Subcutaneous abdominal adipose tissue (tissue), 5 donors: Measurements from ENCODE around the gene WWOX.
A peak's percentile ranks its signal among the peaks of the same experiment; 100 is the strongest.

Experiments
- H3K27ac ChIP-seq: one replicate; pipeline ENCODE4 v1.7.0; 2013; ENCODE audit warnings: low read depth, mild to moderate bottlenecking, inconsistent platforms, low read length, moderate library complexity
- H3K27me3 ChIP-seq, 5 donors: one replicate each; pipeline ENCODE4 v1.7.0; 2013; ENCODE audit warnings: low read length in 5 of 5, inconsistent platforms in 1 of 5; ENCODE audit not compliant: control insufficient read depth in 5 of 5, insufficient read depth in 4 of 5
- H3K36me3 ChIP-seq, 5 donors: one replicate each; pipeline ENCODE4 v1.7.0; 2013; ENCODE audit warnings: low read length in 5 of 5; ENCODE audit not compliant: control insufficient read depth in 5 of 5, insufficient read depth in 5 of 5
- H3K4me1 ChIP-seq, 5 donors: one replicate each; pipeline ENCODE4 v1.7.0; 2013; ENCODE audit warnings: low read length in 5 of 5, mild to moderate bottlenecking in 3 of 5, moderate library complexity in 1 of 5; ENCODE audit not compliant: control insufficient read depth in 5 of 5, insufficient read depth in 5 of 5
- H3K4me3 ChIP-seq, 5 donors: one replicate each; pipeline ENCODE4 v1.7.0; 2013; ENCODE audit warnings: low read length in 5 of 5, low read depth in 1 of 5
- H3K9ac ChIP-seq, 5 donors: one replicate each; pipeline ENCODE4 v1.7.0; 2013; ENCODE audit warnings: low read length in 5 of 5, mild to moderate bottlenecking in 4 of 5, moderate library complexity in 3 of 5
- H3K9me3 ChIP-seq, 5 donors: one replicate each; pipeline ENCODE4 v1.7.0; 2013; ENCODE audit warnings: low read length in 5 of 5; ENCODE audit not compliant: control insufficient read depth in 5 of 5
- donor health status: healthy.
- donor health status: healthy.
- donor health status: healthy.
- donor health status: healthy.
- donor health status: healthy.

WWOX gene

DNA sequence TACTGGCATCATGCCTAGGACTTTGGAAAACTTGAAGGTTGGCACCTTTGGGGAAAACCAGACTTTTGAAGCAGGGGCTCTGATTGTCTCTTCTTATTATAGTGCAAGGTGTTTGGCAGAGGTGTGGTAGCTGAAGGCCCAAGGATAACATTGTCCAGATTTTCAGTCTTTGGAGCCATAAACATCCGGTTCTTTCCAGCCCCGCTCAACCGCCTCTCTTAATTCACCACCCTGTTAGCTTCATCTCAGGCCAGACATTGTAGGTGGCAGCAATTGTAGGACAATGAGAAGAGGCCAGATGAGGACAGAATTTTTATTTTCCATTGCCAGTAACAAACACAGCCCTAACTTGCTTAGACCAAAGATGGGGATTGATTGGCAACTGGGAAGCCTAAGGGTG, 851.3 kb downstream of the WWOX start:
- Histone ChIP-seq H3K9me3 (peaks cover 0 to 6% (median 5%) of the 10 kb centered on the region in 5 donors), H3K36me3 (no peaks in the 10 kb centered on the region), H3K27me3 (no peaks in the 10 kb centered on the region), H3K4me1 (no peaks in the 10 kb centered on the region), H3K4me3 (no peak overlapping the region), H3K27ac (no peak overlapping the region), H3K9ac (no peak overlapping the region)

DNA sequence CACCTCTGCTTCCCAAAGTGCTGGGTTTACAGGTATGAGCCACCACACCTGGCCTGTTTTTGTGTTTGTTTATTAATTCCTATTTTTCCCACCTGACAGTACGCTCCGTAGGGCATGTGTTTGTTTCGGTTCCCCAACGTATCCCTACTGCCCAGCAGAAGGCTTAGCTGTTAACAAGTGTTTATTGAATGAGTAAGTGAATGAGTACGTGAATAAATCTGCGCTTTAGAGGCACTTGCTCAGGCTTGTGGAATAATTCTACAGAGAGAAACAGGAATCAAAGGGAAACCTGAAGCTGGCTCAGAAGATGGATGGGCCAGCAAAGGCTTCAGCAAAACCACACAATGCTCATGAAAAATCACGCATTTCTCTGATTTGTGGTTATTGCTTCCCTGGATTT, 853.2 kb downstream of the WWOX start:
- Histone ChIP-seq H3K4me1 (no peaks in the 10 kb centered on the region), H3K9ac (no peak overlapping the region), H3K27me3 (no peaks in the 10 kb centered on the region), H3K36me3 (no peaks in the 10 kb centered on the region), H3K9me3 (peaks cover 0 to 6% (median 5%) of the 10 kb centered on the region in 5 donors), H3K27ac (no peak overlapping the region), H3K4me3 (no peak overlapping the region)

DNA sequence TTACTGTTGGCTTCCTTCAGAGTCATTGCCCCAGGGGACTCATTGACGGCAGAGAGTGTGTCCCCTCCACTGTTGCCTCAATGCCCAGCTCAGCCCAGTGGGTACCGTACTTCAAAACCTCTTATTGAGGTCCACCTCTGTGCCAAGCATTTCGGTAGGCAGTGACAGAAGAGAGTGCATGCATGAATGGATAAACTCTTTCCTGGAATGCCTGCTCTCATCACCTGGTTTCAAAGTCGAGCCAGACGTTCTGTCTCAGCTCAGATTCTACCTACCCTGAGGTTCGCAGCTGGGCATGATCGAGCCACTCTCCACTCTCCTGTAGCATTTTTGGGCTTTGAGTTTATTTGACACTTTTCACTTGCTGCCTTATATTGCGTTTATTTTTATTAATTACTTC, 854.1 kb downstream of the WWOX start:
- Histone ChIP-seq H3K36me3 (no peaks in the 10 kb centered on the region), H3K9me3 (peaks cover 0 to 4% (median 3%) of the 10 kb centered on the region in 5 donors), H3K4me3 (no peak overlapping the region), H3K4me1 (no peaks in the 10 kb centered on the region), H3K27ac (no peak overlapping the region), H3K27me3 (no peaks in the 10 kb centered on the region), H3K9ac (no peak overlapping the region)

DNA sequence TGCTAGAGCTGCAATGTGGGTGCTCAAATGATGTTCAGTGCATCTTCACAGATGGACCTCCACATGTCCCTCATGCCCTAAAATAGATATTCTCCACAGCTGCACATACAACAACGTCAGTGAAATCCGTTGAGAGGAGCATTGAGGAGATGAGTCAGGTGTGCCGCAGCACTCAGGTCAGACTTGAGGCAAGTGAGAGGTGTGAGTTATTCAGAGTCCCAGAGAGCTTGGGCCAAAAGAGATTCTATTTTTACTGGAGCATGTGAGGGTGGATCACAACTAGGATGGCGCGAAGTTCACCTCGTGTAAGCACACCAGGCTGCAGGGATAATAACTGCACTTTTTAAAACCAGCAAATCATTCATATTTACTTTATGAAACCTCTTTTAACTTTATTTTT, 855.8 kb downstream of the WWOX start:
- Histone ChIP-seq H3K36me3 (no peaks in the 10 kb centered on the region), H3K4me1 (no peaks in the 10 kb centered on the region), H3K27ac (no peak overlapping the region), H3K4me3 (no peak overlapping the region), H3K9me3 (no peaks in the 10 kb centered on the region), H3K9ac (no peak overlapping the region), H3K27me3 (no peaks in the 10 kb centered on the region)

GRCh38 chr16:78956859-78957258, 857.4 kb downstream of the WWOX start:
- Histone ChIP-seq H3K9me3 (no peaks in the 10 kb centered on the region), H3K36me3 (no peaks in the 10 kb centered on the region), H3K27me3 (no peaks in the 10 kb centered on the region), H3K4me1 (no peaks in the 10 kb centered on the region), H3K4me3 (no peak overlapping the region), H3K27ac (no peak overlapping the region), H3K9ac (no peak overlapping the region)

GRCh38 chr16:78957317-78958100, 858.1 kb downstream of the WWOX start:
- Histone ChIP-seq H3K27ac (no peak overlapping the region), H3K9ac (no peak overlapping the region)

GRCh38 chr16:78961464-78961863, 862.0 kb downstream of the WWOX start:
- Histone ChIP-seq H3K4me3 (no peak overlapping the region), H3K4me1 (no peaks in the 10 kb centered on the region), H3K36me3 (no peaks in the 10 kb centered on the region), H3K9me3 (no peaks in the 10 kb centered on the region), H3K9ac (no peak overlapping the region), H3K27ac (no peak overlapping the region), H3K27me3 (no peaks in the 10 kb centered on the region)

More at GRCh38 chr16:78957317-78958100, 858.1 kb downstream of the WWOX start:
- no peaks in the 10 kb centered on the region for H3K27me3 ChIP-seq
- H3K4me1 ChIP-seq, result no peaks in the 10 kb centered on the region
- H3K9me3 ChIP-seq, result no peaks in the 10 kb centered on the region
- H3K36me3 ChIP-seq, result no peaks in the 10 kb centered on the region
- peak overlapping the region in 1 of 5 donors; percentile 25 for H3K4me3 ChIP-seq

DNA sequence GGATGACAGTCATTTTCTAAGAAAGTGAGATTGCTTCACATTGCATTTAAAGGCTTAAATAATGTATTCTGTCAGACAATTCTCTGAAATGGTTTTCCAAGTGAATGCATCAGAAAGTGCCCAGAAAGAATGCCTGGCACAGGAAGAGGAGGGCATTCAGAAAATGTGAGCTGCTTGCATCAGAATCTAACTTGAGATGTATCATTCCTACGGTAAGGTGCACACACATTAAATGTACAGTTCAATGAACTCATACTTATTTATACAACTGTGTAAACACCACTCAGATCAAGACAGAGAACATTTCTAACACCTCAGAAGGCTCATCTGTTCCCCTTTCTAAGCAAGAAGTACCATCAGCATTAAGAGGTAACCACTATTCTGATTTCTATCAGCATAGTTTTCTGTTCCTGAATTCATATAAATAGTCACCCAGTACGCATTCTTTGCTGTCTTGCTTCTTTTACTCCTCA, 863.0 kb downstream of the WWOX start:
- Histone ChIP-seq H3K9ac (no peak overlapping the region), H3K27ac (no peak overlapping the region), H3K4me1 (no peaks in the 10 kb centered on the region), H3K27me3 (no peaks in the 10 kb centered on the region), H3K9me3 (no peaks in the 10 kb centered on the region), H3K36me3 (no peaks in the 10 kb centered on the region), H3K4me3 (no peak overlapping the region)

DNA sequence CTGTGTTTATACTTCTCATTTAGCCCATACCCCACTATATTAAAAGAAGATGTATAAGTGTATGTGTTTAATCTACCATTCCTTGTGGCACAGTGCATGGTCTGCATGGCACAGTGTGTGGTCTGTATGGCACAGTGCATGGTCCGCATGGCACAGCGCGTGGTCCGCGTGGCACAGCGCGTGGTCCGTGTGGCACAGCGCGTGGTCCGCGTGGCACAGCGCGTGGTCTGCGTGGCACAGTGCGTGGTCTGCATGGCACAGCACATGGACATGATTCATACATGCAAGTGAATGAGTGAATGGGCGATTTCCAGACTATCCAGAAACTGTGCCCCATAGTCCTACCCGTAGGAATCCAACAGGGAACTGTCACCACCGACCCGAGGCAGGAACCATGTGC, 868.5 kb downstream of the WWOX start:
- Histone ChIP-seq H3K9ac (no peak overlapping the region), H3K36me3 (no peaks in the 10 kb centered on the region), H3K4me1 (no peaks in the 10 kb centered on the region), H3K4me3 (no peak overlapping the region), H3K27ac (no peak overlapping the region), H3K27me3 (no peaks in the 10 kb centered on the region), H3K9me3 (no peaks in the 10 kb centered on the region)

DNA sequence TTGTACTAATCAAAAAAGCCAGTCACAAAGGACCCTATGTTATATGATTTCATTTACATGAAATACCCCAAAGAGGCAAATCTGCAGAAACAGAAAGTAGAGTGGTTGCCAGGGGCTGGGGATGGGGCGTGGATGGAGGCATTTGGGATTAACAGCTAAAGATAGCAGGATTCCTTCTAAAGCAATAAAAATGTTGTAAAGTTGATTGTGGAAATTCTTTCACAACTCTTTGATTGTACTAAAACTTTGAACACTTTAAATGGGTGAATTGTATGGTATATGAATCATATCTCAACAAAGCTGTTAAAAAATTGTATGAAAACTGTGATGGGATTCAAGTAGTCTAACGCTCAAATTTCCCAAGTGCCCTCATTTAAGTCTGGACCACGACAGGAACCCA, 870.3 kb downstream of the WWOX start:
- no peak overlapping the region for H3K4me3 ChIP-seq
- no peaks in the 10 kb centered on the region for H3K9me3 ChIP-seq
- H3K27ac ChIP-seq, result no peak overlapping the region
- no peaks in the 10 kb centered on the region for H3K27me3 ChIP-seq
- no peak overlapping the region for H3K9ac ChIP-seq
- H3K4me1 ChIP-seq, result no peaks in the 10 kb centered on the region
- H3K36me3 ChIP-seq, result no peaks in the 10 kb centered on the region
